Activated T-cell treated with anti-CD3 and anti-CD28 coated beads, Interleukin-2, amount 50 U/mL, for 24 hours (primary cell): ENCODE results near the gene OBSCN.

Experiments
- DNase-seq: peaks from one replicate; pipeline ENCODE4 v3.0.0-alpha.2; 2020
- H3K27ac Mint-ChIP-seq: 2 replicates; pipeline ENCODE4 v1.8.0; 2020; ENCODE audit warnings: mild to moderate bottlenecking, mixed read lengths
- H3K27me3 Mint-ChIP-seq: 2 replicates; pipeline ENCODE4 v1.8.0; 2020; ENCODE audit warnings: mixed read lengths
- H3K36me3 Mint-ChIP-seq: 2 replicates; pipeline ENCODE4 v1.8.0; 2020; ENCODE audit warnings: low read depth, mixed read lengths
- H3K4me1 Mint-ChIP-seq: 2 replicates; pipeline ENCODE4 v1.8.0; 2020; ENCODE audit warnings: low read depth, mixed read lengths
- H3K4me3 Mint-ChIP-seq: 2 replicates; pipeline ENCODE4 v1.8.0; 2020; ENCODE audit warnings: mild to moderate bottlenecking, moderate library complexity, mixed read lengths
- H3K9me3 Mint-ChIP-seq: 2 replicates; pipeline ENCODE4 v1.8.0; 2020; ENCODE audit warnings: mixed read lengths

Gene OBSCN

GRCh38 chr1:228194436-228194835 lies 13.4 kb upstream of the OBSCN start:
- no peak overlapping the region for H3K27ac Mint-ChIP-seq
- peaks cover 19% of the 10 kb centered on the region for H3K36me3 Mint-ChIP-seq
- peaks cover 1% of the 10 kb centered on the region for H3K4me1 Mint-ChIP-seq
- H3K27me3 Mint-ChIP-seq: no peaks in the 10 kb centered on the region
- peak; percentile 2 for DNase-seq
- H3K4me3 Mint-ChIP-seq: no peak overlapping the region
- H3K9me3 Mint-ChIP-seq: peaks cover 10% of the 10 kb centered on the region

- no peak overlapping the region for H3K4me3 Mint-ChIP-seq
- DNase-seq: no peak
- no peak overlapping the region for H3K27ac Mint-ChIP-seq
- H3K4me1 Mint-ChIP-seq: no peaks in the 10 kb centered on the region
- H3K9me3 Mint-ChIP-seq: peaks cover 14% of the 10 kb centered on the region
- no peaks in the 10 kb centered on the region for H3K27me3 Mint-ChIP-seq
- peaks cover 24% of the 10 kb centered on the region for H3K36me3 Mint-ChIP-seq
These were observed 12.7 kb upstream of the OBSCN start for GRCh38 chr1:228194921-228195812.

- peak; percentile 3 for DNase-seq
- Mint-ChIP-seq H3K27ac (no peak overlapping the region), H3K4me3 (no peak overlapping the region), H3K36me3 (peaks cover 24% of the 10 kb centered on the region), H3K27me3 (no peaks in the 10 kb centered on the region), H3K4me1 (no peaks in the 10 kb centered on the region), H3K9me3 (peaks cover 14% of the 10 kb centered on the region)
These were observed 10.2 kb upstream of the OBSCN start for GRCh38 chr1:228197555-228198147.

- H3K4me3 Mint-ChIP-seq: no peak overlapping the region
- DNase-seq: no peak
- peaks cover 24% of the 10 kb centered on the region for H3K36me3 Mint-ChIP-seq
- H3K9me3 Mint-ChIP-seq: peaks cover 14% of the 10 kb centered on the region
- H3K27me3 Mint-ChIP-seq: no peaks in the 10 kb centered on the region
- H3K27ac Mint-ChIP-seq: no peak overlapping the region
- H3K4me1 Mint-ChIP-seq: no peaks in the 10 kb centered on the region
These were observed 8.8 kb upstream of the OBSCN start for GRCh38 chr1:228198977-228199590.

- Mint-ChIP-seq H3K36me3 (peaks cover under 1% of the 10 kb centered on the region), H3K9me3 (no peaks in the 10 kb centered on the region), H3K4me1 (no peaks in the 10 kb centered on the region), H3K27ac (no peak overlapping the region), H3K4me3 (no peak overlapping the region), H3K27me3 (peaks cover 15% of the 10 kb centered on the region)
- peak; percentile 9 for DNase-seq
These were observed 2.9 kb upstream of the OBSCN start for GRCh38 chr1:228204958-228205357.

GRCh38 chr1:228205526-228206436 lies 2.1 kb upstream of the OBSCN start:
- peak; percentile 22 for DNase-seq
- Mint-ChIP-seq H3K9me3 (no peaks in the 10 kb centered on the region), H3K27me3 (peaks cover 15% of the 10 kb centered on the region), H3K4me1 (no peaks in the 10 kb centered on the region), H3K27ac (no peak overlapping the region), H3K36me3 (no peaks in the 10 kb centered on the region), H3K4me3 (no peak overlapping the region)

- H3K27me3 Mint-ChIP-seq: peaks cover 15% of the 10 kb centered on the region
- no peaks in the 10 kb centered on the region for H3K36me3 Mint-ChIP-seq
- no peak overlapping the region for H3K27ac Mint-ChIP-seq
- peak; percentile 22 for DNase-seq
- no peaks in the 10 kb centered on the region for H3K9me3 Mint-ChIP-seq
- H3K4me3 Mint-ChIP-seq: no peak overlapping the region
- no peaks in the 10 kb centered on the region for H3K4me1 Mint-ChIP-seq
These were observed 1.1 kb upstream of the OBSCN start for GRCh38 chr1:228206582-228207351.

GRCh38 chr1:228207381-228207810 lies 448 bp upstream of the OBSCN start:
- H3K9me3 Mint-ChIP-seq: no peaks in the 10 kb centered on the region

GRCh38 chr1:228208831-228209551 lies 1.1 kb downstream of the OBSCN start:
- H3K27ac Mint-ChIP-seq: no peak overlapping the region

More at GRCh38 chr1:228207381-228207810, 448 bp upstream of the OBSCN start:
- Mint-ChIP-seq H3K36me3 (no peaks in the 10 kb centered on the region), H3K27ac (no peak overlapping the region), H3K4me1 (no peaks in the 10 kb centered on the region), H3K27me3 (peaks cover 15% of the 10 kb centered on the region), H3K4me3 (no peak overlapping the region)
- no peak for DNase-seq

GRCh38 chr1:228209657-228210056 lies 1.8 kb downstream of the OBSCN start:
- H3K4me1 Mint-ChIP-seq: peaks cover 2% of the 10 kb centered on the region
- H3K9me3 Mint-ChIP-seq: no peaks in the 10 kb centered on the region

More at GRCh38 chr1:228208831-228209551, 1.1 kb downstream of the OBSCN start:
- H3K4me3 Mint-ChIP-seq: no peak overlapping the region
- peaks cover 15% of the 10 kb centered on the region for H3K27me3 Mint-ChIP-seq
- DNase-seq: no peak
- no peaks in the 10 kb centered on the region for H3K36me3 Mint-ChIP-seq
- no peaks in the 10 kb centered on the region for H3K9me3 Mint-ChIP-seq
- H3K4me1 Mint-ChIP-seq: peaks cover 2% of the 10 kb centered on the region

GRCh38 chr1:228210076-228210651 lies 2.3 kb downstream of the OBSCN start:
- no peak for DNase-seq
- Mint-ChIP-seq H3K4me1 (peaks cover 2% of the 10 kb centered on the region), H3K4me3 (no peak overlapping the region), H3K27me3 (peaks cover 8% of the 10 kb centered on the region), H3K36me3 (no peaks in the 10 kb centered on the region), H3K27ac (no peak overlapping the region), H3K9me3 (no peaks in the 10 kb centered on the region)

More at GRCh38 chr1:228209657-228210056, 1.8 kb downstream of the OBSCN start:
- DNase-seq: no peak
- Mint-ChIP-seq H3K27ac (no peak overlapping the region), H3K27me3 (peaks cover 13% of the 10 kb centered on the region), H3K4me3 (no peak overlapping the region), H3K36me3 (no peaks in the 10 kb centered on the region)

GRCh38 chr1:228210712-228211530 lies 3.1 kb downstream of the OBSCN start:
- Mint-ChIP-seq H3K9me3 (no peaks in the 10 kb centered on the region), H3K27me3 (peaks cover 3% of the 10 kb centered on the region), H3K27ac (no peak overlapping the region), H3K36me3 (peaks cover 2% of the 10 kb centered on the region), H3K4me3 (no peak overlapping the region), H3K4me1 (peaks cover 2% of the 10 kb centered on the region)
- no peak for DNase-seq
